Fibroblast of lung (primary cell): ENCODE data around the gene PLCH2. TPM values are rescaled to one million over a fixed set of nuclear protein-coding genes. Genes with fewer than 3 reads are reported as not detected.

Source experiments
- DNase-seq, 2 donors: peaks; one replicate each; pipeline versions ENCODE4 v3.0.0 to v3.0.0-alpha.2; 2010; ENCODE audit warnings: low read depth in 2 of 2
- H2AFZ ChIP-seq: 2 replicates; pipeline ENCODE4 v1.5.1; 2012; ENCODE audit warnings: low read length, control low read depth, inconsistent platforms
- H3K27ac ChIP-seq: 2 replicates; pipeline ENCODE4 v1.5.1; 2011; ENCODE audit warnings: low read length, control low read depth; ENCODE audit not compliant: insufficient read depth
- H3K27me3 ChIP-seq: 2 replicates; pipeline ENCODE4 v1.5.1; 2011; ENCODE audit warnings: mild to moderate bottlenecking, low read length; ENCODE audit not compliant: control insufficient read depth, insufficient read depth
- H3K36me3 ChIP-seq: 2 replicates; pipeline ENCODE4 v1.5.1; 2011; ENCODE audit warnings: low read length; ENCODE audit not compliant: control insufficient read depth, insufficient read depth
- H3K4me1 ChIP-seq: 2 replicates; pipeline ENCODE4 v1.5.1; 2011; ENCODE audit warnings: low read length; ENCODE audit not compliant: control insufficient read depth, insufficient read depth; ENCODE audit errors: extremely low read depth
- H3K4me2 ChIP-seq: 2 replicates; pipeline ENCODE4 v1.5.1; 2011; ENCODE audit warnings: low read length, control low read depth; ENCODE audit not compliant: insufficient read depth; ENCODE audit errors: extremely low read depth
- H3K4me3 ChIP-seq, 4 experiments: fragments of 200-600 bp in 1 of 4; sonication (generic) in 1 of 4; replicated peaks in 1 of 4; 2 replicates each; pipeline ENCODE4 v1.5.1; 2011 to 2016; ENCODE audit warnings: low read length in 4 of 4, low read depth in 3 of 4, mild to moderate bottlenecking in 3 of 4, control low read depth in 2 of 4, inconsistent platforms in 1 of 4, mixed read lengths in 1 of 4; ENCODE audit not compliant: insufficient read depth in 1 of 4; ENCODE audit errors: control extremely low read depth in 1 of 4
- H3K79me2 ChIP-seq: 2 replicates; pipeline ENCODE4 v1.5.1; 2012; ENCODE audit warnings: mild to moderate bottlenecking, low read length, inconsistent platforms; ENCODE audit not compliant: control insufficient read depth, insufficient read depth
- H3K9ac ChIP-seq: 2 replicates; pipeline ENCODE4 v1.5.1; 2011; ENCODE audit warnings: mild to moderate bottlenecking, low read length, control low read depth; ENCODE audit not compliant: insufficient read depth
- H3K9me3 ChIP-seq: 2 replicates; pipeline ENCODE4 v1.5.1; 2012; ENCODE audit warnings: low read depth, low read length; ENCODE audit not compliant: control insufficient read depth, insufficient read depth
- H4K20me1 ChIP-seq: 2 replicates; pipeline ENCODE4 v1.5.1; 2011; ENCODE audit warnings: low read length; ENCODE audit not compliant: control insufficient read depth, insufficient read depth; ENCODE audit errors: extremely low read depth
- CTCF ChIP-seq, 2 donors: IDR thresholded peaks in 1 of 2; conservative IDR thresholded peaks in 1 of 2; 1 replicate in 1 of 2; 2 replicates in 1 of 2; pipeline ENCODE4 v1.5.1; 2011 to 2012; ENCODE audit warnings: low read length in 2 of 2, control low read depth in 1 of 2, inconsistent platforms in 1 of 2, low read depth in 1 of 2, mild to moderate bottlenecking in 1 of 2
- EZH2 ChIP-seq: IDR thresholded peaks from 2 replicates; pipeline ENCODE4 v1.5.1; 2012; ENCODE audit warnings: low read length, control low read depth, mild to moderate bottlenecking; ENCODE audit errors: missing control alignments
- polyA plus RNA-seq, 2 donors: library from polyadenylated mRNA; depleted of rRNA in 1 of 2; stranded (reverse) in 1 of 2; unstranded in 1 of 2; fragments of >200 nt; gene quantifications; 2 replicates each; pipeline ENCODE4 v1.2.1, GENCODE V29; 2011 to 2012; ENCODE audit warnings: missing spikeins in 1 of 2
- total RNA-seq: library from RNA; depleted of rRNA; stranded (reverse); fragments of >200 nt; gene quantifications from 2 replicates; pipeline ENCODE4 v1.2.1, GENCODE V29; 2014

Gene PLCH2
- total and polyA plus RNA-seq, 2 donors (not counting 1 experiment from before 2014, with no cell fraction given) = 0.02 to 0.17 TPM

GRCh38 chr1:2480236-2480985 lies 4.3 kb downstream of the PLCH2 start:
- TF ChIP-seq CTCF (conservative IDR thresholded peaks at IDR 0.05 in 1 of 2, IDR thresholded peaks at IDR 0.05 in 1 of 2; ENCODE audit: low read depth in 1 of 2, low read length in 2 of 2) = no peak
- no peak for TF ChIP-seq EZH2
- no peak for DNase-seq
- no peak overlapping the region for H2AFZ ChIP-seq
- no peak overlapping the region for H3K4me3 ChIP-seq
- H3K9ac ChIP-seq = no peak overlapping the region
- no peaks in the 10 kb centered on the region for H3K79me2 ChIP-seq
- no peak overlapping the region for H3K4me2 ChIP-seq
- no peaks in the 10 kb centered on the region for H3K4me1 ChIP-seq
- no peak overlapping the region for H3K27ac ChIP-seq
- no peaks in the 10 kb centered on the region for H3K36me3 ChIP-seq
- H3K9me3 ChIP-seq = no peaks in the 10 kb centered on the region
- H3K27me3 ChIP-seq = no peaks in the 10 kb centered on the region
- H4K20me1 ChIP-seq = no peaks in the 10 kb centered on the region

GRCh38 chr1:2480986-2481364 lies 4.9 kb downstream of the PLCH2 start:
- no peak for TF ChIP-seq CTCF (conservative IDR thresholded peaks at IDR 0.05 in 1 of 2, IDR thresholded peaks at IDR 0.05 in 1 of 2; ENCODE audit: low read depth in 1 of 2, low read length in 2 of 2)
- TF ChIP-seq EZH2 = no peak
- Histone ChIP-seq H2AFZ (no peak overlapping the region), H3K79me2 (no peaks in the 10 kb centered on the region), H3K9me3 (no peaks in the 10 kb centered on the region), H3K4me3 (no peak overlapping the region), H3K4me2 (no peak overlapping the region), H3K36me3 (no peaks in the 10 kb centered on the region), H3K27ac (no peak overlapping the region), H4K20me1 (no peaks in the 10 kb centered on the region), H3K4me1 (no peaks in the 10 kb centered on the region), H3K27me3 (no peaks in the 10 kb centered on the region), H3K9ac (no peak overlapping the region)
- DNase-seq = no peak

GRCh38 chr1:2481885-2482284 lies 5.8 kb downstream of the PLCH2 start:
- Histone ChIP-seq H3K79me2 (no peaks in the 10 kb centered on the region), H3K9me3 (no peaks in the 10 kb centered on the region), H3K36me3 (no peaks in the 10 kb centered on the region), H3K27ac (no peak overlapping the region), H2AFZ (no peak overlapping the region), H3K4me3 (no peak overlapping the region), H4K20me1 (no peaks in the 10 kb centered on the region), H3K4me1 (no peaks in the 10 kb centered on the region), H3K27me3 (no peaks in the 10 kb centered on the region), H3K9ac (no peak overlapping the region), H3K4me2 (no peak overlapping the region)
- TF ChIP-seq EZH2 (no peak), CTCF (conservative IDR thresholded peaks at IDR 0.05 in 1 of 2, IDR thresholded peaks at IDR 0.05 in 1 of 2; ENCODE audit: low read depth in 1 of 2, low read length in 2 of 2) (no peak)
- no peak for DNase-seq
